ENCODE measurements around the gene NPC2. TPM values are rescaled to one million over a fixed set of nuclear protein-coding genes. Genes with fewer than 3 reads are reported as not detected.

Gene NPC2
- total RNA-seq, 1 donor from 2014 or later, result 524 TPM

DNA sequence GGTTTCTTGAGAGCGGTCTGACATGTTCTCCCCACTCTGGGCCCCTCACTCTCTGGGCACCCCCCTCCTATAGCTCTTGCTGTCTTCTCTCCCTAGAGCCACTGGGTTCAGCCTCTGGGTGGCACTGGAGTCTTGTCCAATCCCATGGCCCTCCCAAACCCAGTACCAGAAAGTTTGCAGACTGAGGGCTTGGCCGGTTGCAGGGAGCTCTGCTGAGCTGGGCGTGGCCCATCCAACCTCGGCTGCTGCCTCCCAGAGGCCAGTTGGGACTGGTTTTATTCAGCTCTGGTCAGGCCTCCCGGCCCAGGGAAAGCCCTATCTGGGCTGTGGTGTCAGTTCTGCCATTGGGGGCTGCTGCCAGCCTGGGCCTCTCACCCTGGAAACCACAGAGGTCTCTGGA, 38.4 kb upstream of the NPC2 start:
- Mint-ChIP-seq H3K27ac (ENCODE audit: unreplicated experiment) (peak overlapping the region; percentile 69), H3K4me1 (ENCODE audit: unreplicated experiment) (peaks cover 28% of the 10 kb centered on the region), H3K9me3 (ENCODE audit: unreplicated experiment) (no peaks in the 10 kb centered on the region), H3K27me3 (ENCODE audit: unreplicated experiment) (no peaks in the 10 kb centered on the region), H3K4me3 (ENCODE audit: unreplicated experiment) (no peak overlapping the region), H3K36me3 (ENCODE audit: unreplicated experiment) (peaks cover 43% of the 10 kb centered on the region)
- TF ChIP-seq, protein P1, sequence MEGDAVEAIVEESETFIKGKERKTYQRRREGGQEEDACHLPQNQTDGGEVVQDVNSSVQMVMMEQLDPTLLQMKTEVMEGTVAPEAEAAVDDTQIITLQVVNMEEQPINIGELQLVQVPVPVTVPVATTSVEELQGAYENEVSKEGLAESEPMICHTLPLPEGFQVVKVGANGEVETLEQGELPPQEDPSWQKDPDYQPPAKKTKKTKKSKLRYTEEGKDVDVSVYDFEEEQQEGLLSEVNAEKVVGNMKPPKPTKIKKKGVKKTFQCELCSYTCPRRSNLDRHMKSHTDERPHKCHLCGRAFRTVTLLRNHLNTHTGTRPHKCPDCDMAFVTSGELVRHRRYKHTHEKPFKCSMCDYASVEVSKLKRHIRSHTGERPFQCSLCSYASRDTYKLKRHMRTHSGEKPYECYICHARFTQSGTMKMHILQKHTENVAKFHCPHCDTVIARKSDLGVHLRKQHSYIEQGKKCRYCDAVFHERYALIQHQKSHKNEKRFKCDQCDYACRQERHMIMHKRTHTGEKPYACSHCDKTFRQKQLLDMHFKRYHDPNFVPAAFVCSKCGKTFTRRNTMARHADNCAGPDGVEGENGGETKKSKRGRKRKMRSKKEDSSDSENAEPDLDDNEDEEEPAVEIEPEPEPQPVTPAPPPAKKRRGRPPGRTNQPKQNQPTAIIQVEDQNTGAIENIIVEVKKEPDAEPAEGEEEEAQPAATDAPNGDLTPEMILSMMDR (IDR thresholded peaks at IDR 0.05), result peak; percentile 46
- DNase-seq (ENCODE audit: extremely low spot score, unreplicated experiment), result no peak

DNA sequence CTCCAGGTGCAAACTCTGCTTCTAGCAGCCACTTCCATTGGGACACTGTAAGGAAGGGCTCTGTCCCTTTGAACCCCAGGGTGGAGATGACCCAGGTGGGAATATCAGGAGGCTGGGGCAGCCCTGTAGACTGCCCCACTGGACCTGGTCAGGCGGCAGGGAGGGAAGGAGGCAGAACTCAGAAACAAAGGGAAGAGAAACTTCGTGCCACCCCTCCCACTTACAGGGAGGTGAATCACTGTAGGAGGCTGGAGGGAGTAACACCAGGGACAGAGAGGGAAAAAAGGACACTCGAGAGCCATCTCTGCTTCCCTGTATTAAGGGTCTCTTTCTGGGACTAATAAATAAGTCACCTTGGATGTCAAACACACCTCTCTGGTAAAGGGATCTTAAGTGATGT, 37.9 kb upstream of the NPC2 start:
- no peaks in the 10 kb centered on the region for H3K27me3 Mint-ChIP-seq (ENCODE audit: unreplicated experiment)
- TF ChIP-seq, protein P1 (IDR thresholded peaks at IDR 0.05), result no peak
- H3K27ac Mint-ChIP-seq (ENCODE audit: unreplicated experiment), result peak overlapping the region; percentile 18
- H3K9me3 Mint-ChIP-seq (ENCODE audit: unreplicated experiment), result no peaks in the 10 kb centered on the region
- H3K4me3 Mint-ChIP-seq (ENCODE audit: unreplicated experiment), result no peak overlapping the region
- peaks cover 26% of the 10 kb centered on the region for H3K4me1 Mint-ChIP-seq (ENCODE audit: unreplicated experiment)
- DNase-seq (ENCODE audit: extremely low spot score, unreplicated experiment), result no peak
- peaks cover 44% of the 10 kb centered on the region for H3K36me3 Mint-ChIP-seq (ENCODE audit: unreplicated experiment)

DNA sequence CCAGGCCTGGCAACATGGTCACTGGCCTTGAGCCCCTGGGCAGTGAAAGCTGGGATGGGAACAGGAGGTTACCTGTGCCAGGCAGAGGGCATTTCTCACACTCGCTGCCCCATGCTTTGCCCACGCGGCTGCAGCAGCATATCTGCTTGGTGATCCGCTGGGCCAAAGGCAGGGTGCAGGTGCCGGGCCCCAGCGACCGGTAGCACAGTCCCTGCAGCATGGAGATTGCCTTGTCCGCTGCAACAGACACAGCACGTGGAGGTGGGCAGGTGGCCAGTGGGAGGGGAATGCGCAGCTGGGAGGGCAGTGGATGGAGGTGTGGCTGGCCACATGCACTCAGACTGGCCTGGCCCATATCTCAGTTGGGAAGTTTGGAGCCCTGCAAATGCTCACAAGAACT, 35.8 kb upstream of the NPC2 start:
- H3K27ac Mint-ChIP-seq (ENCODE audit: unreplicated experiment), result no peak overlapping the region
- H3K4me1 Mint-ChIP-seq (ENCODE audit: unreplicated experiment), result peaks cover 33% of the 10 kb centered on the region
- no peak for DNase-seq (ENCODE audit: extremely low spot score, unreplicated experiment)
- H3K36me3 Mint-ChIP-seq (ENCODE audit: unreplicated experiment), result peaks cover 42% of the 10 kb centered on the region
- H3K9me3 Mint-ChIP-seq (ENCODE audit: unreplicated experiment), result no peaks in the 10 kb centered on the region
- no peaks in the 10 kb centered on the region for H3K27me3 Mint-ChIP-seq (ENCODE audit: unreplicated experiment)
- H3K4me3 Mint-ChIP-seq (ENCODE audit: unreplicated experiment), result no peak overlapping the region
- TF ChIP-seq, protein P1 (IDR thresholded peaks at IDR 0.05), result no peak

DNA sequence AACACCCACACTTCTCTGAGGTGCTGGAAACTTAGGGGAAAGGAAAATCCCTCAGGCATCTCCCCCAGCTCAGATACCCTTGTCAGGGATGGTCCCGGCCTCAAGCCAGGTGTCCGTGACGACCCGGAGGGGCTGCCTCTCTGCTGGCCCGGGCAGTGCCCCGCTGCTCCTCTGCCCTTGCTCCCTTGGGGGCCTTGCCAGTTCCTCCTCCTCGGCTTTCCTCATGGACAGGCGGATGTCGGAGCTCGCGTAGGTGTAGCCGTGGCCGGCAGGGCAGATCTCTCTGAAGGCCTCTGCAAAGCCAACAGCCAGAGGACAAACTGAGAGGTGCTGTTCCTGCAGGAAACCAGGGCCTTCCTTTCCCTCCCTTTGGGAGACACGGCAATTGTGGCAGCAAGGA, 35.3 kb upstream of the NPC2 start:
- peaks cover 40% of the 10 kb centered on the region for H3K36me3 Mint-ChIP-seq (ENCODE audit: unreplicated experiment)
- peaks cover 33% of the 10 kb centered on the region for H3K4me1 Mint-ChIP-seq (ENCODE audit: unreplicated experiment)
- no peak for DNase-seq (ENCODE audit: extremely low spot score, unreplicated experiment)
- H3K27ac Mint-ChIP-seq (ENCODE audit: unreplicated experiment), result no peak overlapping the region
- H3K4me3 Mint-ChIP-seq (ENCODE audit: unreplicated experiment), result no peak overlapping the region
- H3K9me3 Mint-ChIP-seq (ENCODE audit: unreplicated experiment), result no peaks in the 10 kb centered on the region
- TF ChIP-seq, protein P1 (IDR thresholded peaks at IDR 0.05), result no peak
- H3K27me3 Mint-ChIP-seq (ENCODE audit: unreplicated experiment), result no peaks in the 10 kb centered on the region

DNA sequence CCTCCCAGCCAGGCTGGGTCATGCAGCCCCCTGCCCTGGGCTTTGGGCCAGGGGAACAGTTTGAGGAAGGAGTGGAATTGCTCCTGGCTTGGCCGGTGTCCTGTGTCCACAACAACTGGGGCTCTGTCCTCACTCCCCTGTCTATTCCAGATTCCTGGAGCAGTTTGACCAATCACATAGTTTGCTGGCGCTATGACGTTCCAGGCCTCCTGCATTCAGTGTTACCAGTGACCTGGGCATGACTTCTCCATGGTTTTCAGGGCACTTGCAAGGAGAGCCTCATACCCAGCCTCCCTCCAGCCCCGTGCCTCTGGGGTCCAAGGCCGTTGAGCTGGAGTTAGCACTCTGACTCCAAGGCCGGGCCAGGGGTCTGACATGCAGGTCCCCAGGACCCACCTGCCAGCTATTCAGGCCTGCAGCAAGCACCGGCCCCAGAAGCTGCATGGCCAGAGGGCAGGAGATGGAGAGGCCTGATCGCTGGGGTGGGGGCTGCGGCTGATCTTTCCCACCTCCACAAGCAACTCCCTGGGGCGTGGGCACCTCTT, 34.7 kb upstream of the NPC2 start:
- H3K27ac Mint-ChIP-seq (ENCODE audit: unreplicated experiment), result no peak overlapping the region
- peaks cover 38% of the 10 kb centered on the region for H3K36me3 Mint-ChIP-seq (ENCODE audit: unreplicated experiment)
- H3K4me1 Mint-ChIP-seq (ENCODE audit: unreplicated experiment), result peaks cover 33% of the 10 kb centered on the region
- no peaks in the 10 kb centered on the region for H3K9me3 Mint-ChIP-seq (ENCODE audit: unreplicated experiment)
- H3K4me3 Mint-ChIP-seq (ENCODE audit: unreplicated experiment), result no peak overlapping the region
- DNase-seq (ENCODE audit: extremely low spot score, unreplicated experiment), result no peak
- TF ChIP-seq, protein P1 (IDR thresholded peaks at IDR 0.05), result no peak
- no peaks in the 10 kb centered on the region for H3K27me3 Mint-ChIP-seq (ENCODE audit: unreplicated experiment)
